Glutamatergic neuron (in vitro differentiated cells): ENCODE measurements around the gene CHI3L2. TPM values are rescaled to one million over a fixed set of nuclear protein-coding genes. Genes with fewer than 3 reads are reported as not detected.
A peak's percentile ranks its signal among the peaks of the same experiment; 100 is the strongest.

ENCODE experiments used
- DNase-seq: peaks from one replicate; pipeline ENCODE4 v3.0.0; 2022
- H3K27ac Mint-ChIP-seq: one replicate; pipeline ENCODE4 v1.8.0; 2020; ENCODE audit warnings: mild to moderate bottlenecking, mixed read lengths, inconsistent platforms; ENCODE audit not compliant: unreplicated experiment
- H3K27me3 Mint-ChIP-seq: one replicate; pipeline ENCODE4 v1.8.0; 2020; ENCODE audit warnings: mild to moderate bottlenecking, moderate library complexity, mixed read lengths, inconsistent platforms; ENCODE audit not compliant: unreplicated experiment
- H3K36me3 Mint-ChIP-seq: one replicate; pipeline ENCODE4 v1.8.0; 2020; ENCODE audit warnings: mild to moderate bottlenecking, mixed read lengths, inconsistent platforms; ENCODE audit not compliant: unreplicated experiment
- H3K4me1 Mint-ChIP-seq: one replicate; pipeline ENCODE4 v1.8.0; 2020; ENCODE audit warnings: mild to moderate bottlenecking, low read depth, mixed read lengths, inconsistent platforms; ENCODE audit not compliant: unreplicated experiment
- H3K4me3 Mint-ChIP-seq: one replicate; pipeline ENCODE4 v1.8.0; 2020; ENCODE audit warnings: mild to moderate bottlenecking, mixed read lengths, inconsistent platforms; ENCODE audit not compliant: unreplicated experiment
- H3K9me3 Mint-ChIP-seq: one replicate; pipeline ENCODE4 v1.8.0; 2020; ENCODE audit warnings: mild to moderate bottlenecking, moderate library complexity, mixed read lengths, inconsistent platforms; ENCODE audit not compliant: unreplicated experiment
- CTCF ChIP-seq: fragments of 200-600 bp; sonication (generic); IDR thresholded peaks from one replicate; pipeline ENCODE4 v1.5.0; 2021; ENCODE audit not compliant: partially characterized antibody, unreplicated experiment
- total RNA-seq: library from RNA; stranded (reverse); fragmentation: NEBNext Ultra II Directional; extraction: Animal tissue kit (Norgen Biotek cat#: 25700); gene quantifications from one replicate; pipeline ENCODE4 v1.2.1, GENCODE V29; 2021; ENCODE audit not compliant: unreplicated experiment

CHI3L2 gene
- total RNA-seq, 1 donor from 2014 or later = not detected

GRCh38 chr1:111228748-111229126, 1.2 kb downstream of the CHI3L2 start:
- no peak for TF ChIP-seq CTCF
- Mint-ChIP-seq H3K36me3 (no peaks in the 10 kb centered on the region), H3K9me3 (peaks cover 2% of the 10 kb centered on the region), H3K27me3 (peaks cover 2% of the 10 kb centered on the region), H3K4me3 (no peak overlapping the region), H3K4me1 (no peaks in the 10 kb centered on the region), H3K27ac (no peak overlapping the region)
- DNase-seq = no peak

GRCh38 chr1:111232134-111232533, 4.6 kb downstream of the CHI3L2 start:
- no peak for DNase-seq
- H3K4me3 Mint-ChIP-seq = no peak overlapping the region
- peaks cover 2% of the 10 kb centered on the region for H3K9me3 Mint-ChIP-seq
- peaks cover 2% of the 10 kb centered on the region for H3K27me3 Mint-ChIP-seq
- no peak overlapping the region for H3K27ac Mint-ChIP-seq
- no peak for TF ChIP-seq CTCF
- H3K36me3 Mint-ChIP-seq = peaks cover 7% of the 10 kb centered on the region
- H3K4me1 Mint-ChIP-seq = peaks cover 6% of the 10 kb centered on the region

GRCh38 chr1:111234258-111234657, 6.7 kb downstream of the CHI3L2 start:
- H3K4me1 Mint-ChIP-seq = peaks cover 6% of the 10 kb centered on the region
- H3K36me3 Mint-ChIP-seq = peaks cover 7% of the 10 kb centered on the region
- TF ChIP-seq CTCF = no peak
- peaks cover 2% of the 10 kb centered on the region for H3K9me3 Mint-ChIP-seq
- DNase-seq = no peak
- H3K27me3 Mint-ChIP-seq = peaks cover 4% of the 10 kb centered on the region
- no peak overlapping the region for H3K4me3 Mint-ChIP-seq
- H3K27ac Mint-ChIP-seq = peak overlapping the region; percentile 65

- Mint-ChIP-seq H3K27me3 (peaks cover 4% of the 10 kb centered on the region), H3K4me1 (peaks cover 6% of the 10 kb centered on the region), H3K36me3 (peaks cover 7% of the 10 kb centered on the region), H3K9me3 (peaks cover under 1% of the 10 kb centered on the region), H3K4me3 (no peak overlapping the region), H3K27ac (no peak overlapping the region)
- TF ChIP-seq CTCF = no peak
- no peak for DNase-seq
Observed at GRCh38 chr1:111234866-111235265, 7.4 kb downstream of the CHI3L2 start.

GRCh38 chr1:111236379-111236778, 8.9 kb downstream of the CHI3L2 start:
- TF ChIP-seq CTCF = no peak
- Mint-ChIP-seq H3K4me1 (peaks cover 6% of the 10 kb centered on the region), H3K27me3 (peaks cover 2% of the 10 kb centered on the region), H3K9me3 (peaks cover 1% of the 10 kb centered on the region), H3K27ac (no peak overlapping the region), H3K36me3 (peaks cover 7% of the 10 kb centered on the region), H3K4me3 (no peak overlapping the region)
- no peak for DNase-seq
